Choroid plexus epithelial cell (primary cell): ENCODE data around the gene DHRS4.

ENCODE experiments used
- DNase-seq: peaks from one replicate; pipeline ENCODE4 v3.0.0-alpha.2; 2010; ENCODE audit warnings: low read depth
- H3K4me3 ChIP-seq: 2 replicates; pipeline ENCODE4 v1.5.1; 2011; ENCODE audit warnings: low read depth, mild to moderate bottlenecking, control low read depth, low read length, moderate library complexity
- CTCF ChIP-seq: conservative IDR thresholded peaks from 2 replicates; pipeline ENCODE4 v1.5.1; 2011; ENCODE audit warnings: low read depth, mild to moderate bottlenecking, control low read depth, inconsistent platforms, low read length, moderate library complexity

Gene DHRS4

GRCh38 chr14:23933108-23933741 is 20.3 kb upstream of the DHRS4 start:
- TF ChIP-seq CTCF: no peak
- H3K4me3 ChIP-seq: no peak overlapping the region
- no peak for DNase-seq

- DNase-seq: no peak
- no peak overlapping the region for H3K4me3 ChIP-seq
- TF ChIP-seq CTCF: no peak
Observed at GRCh38 chr14:23933742-23934128, 19.8 kb upstream of the DHRS4 start.

GRCh38 chr14:23935158-23935557 is 18.4 kb upstream of the DHRS4 start:
- H3K4me3 ChIP-seq: no peak overlapping the region
- TF ChIP-seq CTCF: no peak
- no peak for DNase-seq

GRCh38 chr14:23936084-23936829 is 17.3 kb upstream of the DHRS4 start:
- DNase-seq: no peak
- no peak overlapping the region for H3K4me3 ChIP-seq
- TF ChIP-seq CTCF: no peak

GRCh38 chr14:23937203-23937602 is 16.4 kb upstream of the DHRS4 start:
- no peak for DNase-seq
- TF ChIP-seq CTCF: no peak
- H3K4me3 ChIP-seq: no peak overlapping the region

- no peak for TF ChIP-seq CTCF
Observed at GRCh38 chr14:23938823-23939222, 14.7 kb upstream of the DHRS4 start.

More at GRCh38 chr14:23938823-23939222, 14.7 kb upstream of the DHRS4 start:
- no peak overlapping the region for H3K4me3 ChIP-seq
- no peak for DNase-seq
